Activated naive CD4-positive, alpha-beta T cell treated with anti-CD3 and anti-CD28 coated beads, Interleukin-2, amount 50 U/mL, for 16 hours (primary cell): ENCODE results near the gene PHF14.

Source experiments
- DNase-seq: peaks from one replicate; pipeline ENCODE4 v3.0.0-alpha.2; 2020

PHF14 gene

GRCh38 chr7:11120675-11121220, 147.1 kb downstream of the PHF14 start:
- DNase-seq, result no peak

DNA sequence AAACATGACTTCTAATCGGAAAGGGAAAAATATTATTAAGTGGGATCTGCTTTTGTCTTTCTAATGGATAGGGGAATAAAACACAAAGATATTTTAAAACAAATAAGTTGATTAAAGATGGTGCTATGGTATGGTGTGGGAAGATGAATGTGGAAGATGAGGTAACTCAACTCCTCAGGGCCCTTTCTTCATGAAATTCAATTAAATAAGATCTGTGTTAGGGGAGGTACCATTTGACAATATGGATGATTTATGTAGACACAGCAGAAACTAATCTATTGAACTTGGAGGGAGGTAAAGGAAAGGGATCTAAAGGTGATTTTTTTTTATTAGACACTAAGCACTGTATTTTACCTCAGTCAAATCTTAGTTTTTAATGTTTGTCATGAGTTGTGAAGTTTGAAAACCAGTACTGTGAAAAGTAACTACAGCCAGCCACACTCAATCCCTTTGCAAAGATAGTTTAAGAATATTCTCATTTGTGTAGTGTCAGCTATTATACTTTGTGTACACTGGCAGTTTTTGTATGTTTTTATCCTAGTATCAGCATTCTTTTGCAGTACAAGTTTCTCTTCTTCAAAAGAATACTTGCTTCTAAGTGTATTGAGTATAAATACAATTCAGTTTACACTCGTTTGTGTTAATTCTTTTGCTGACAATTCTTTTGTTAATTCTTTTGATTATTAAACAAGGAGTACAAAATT, 151.3 kb downstream of the PHF14 start:
- DNase-seq, result no peak

DNA sequence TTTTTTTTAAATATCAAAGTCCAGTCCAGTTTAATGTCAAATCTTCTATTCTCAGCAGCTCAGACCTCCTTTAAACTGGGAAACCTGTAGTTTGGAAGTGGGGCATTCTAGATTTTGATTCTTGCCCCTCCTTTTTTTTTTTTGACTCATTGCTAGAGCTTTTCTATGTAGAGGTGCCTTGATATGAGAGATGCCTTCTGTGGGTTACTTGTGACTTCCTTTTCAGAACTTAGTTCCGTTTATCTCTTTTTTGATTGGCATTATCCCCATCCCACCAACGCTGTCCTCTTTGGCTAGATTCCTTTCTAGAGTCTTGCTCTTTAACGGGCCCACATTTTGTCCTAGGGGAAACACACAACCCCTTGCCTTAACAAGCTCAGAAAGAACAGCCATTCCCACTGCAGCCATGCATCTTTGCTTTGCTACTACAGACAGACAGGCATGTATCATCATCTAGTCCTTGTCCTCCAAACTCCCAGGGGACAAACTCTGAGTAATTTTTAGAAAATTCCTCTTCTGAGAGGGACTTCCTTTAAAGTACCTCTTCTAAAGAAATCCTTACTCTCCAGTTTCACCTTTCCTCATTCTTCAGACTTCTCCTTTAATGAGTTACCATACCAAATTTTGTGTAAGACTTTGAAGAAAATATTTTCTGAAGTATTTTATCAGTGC, 153.6 kb downstream of the PHF14 start:
- DNase-seq, result no peak

GRCh38 chr7:11127988-11128387, 154.3 kb downstream of the PHF14 start:
- no peak for DNase-seq

DNA sequence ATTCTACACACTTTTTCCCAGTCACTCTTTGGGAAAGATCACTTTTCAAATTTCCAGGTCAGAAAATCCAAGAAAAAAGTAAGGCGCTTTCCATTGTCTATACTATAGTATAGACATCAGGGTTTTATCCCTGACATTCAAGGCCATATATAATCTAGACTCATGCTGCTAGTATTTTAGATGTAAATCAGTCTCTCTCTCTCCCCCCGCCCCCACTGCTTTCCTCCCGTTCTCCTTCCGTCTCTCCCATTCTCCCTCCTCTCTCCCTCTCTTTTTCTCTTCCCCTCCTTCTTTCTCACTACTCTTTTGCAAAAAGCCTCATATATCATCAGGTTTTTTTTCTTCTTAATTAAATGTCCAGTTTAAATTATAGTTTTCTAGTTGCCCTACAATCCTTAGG, 154.8 kb downstream of the PHF14 start:
- no peak for DNase-seq

GRCh38 chr7:11130012-11130411, 156.3 kb downstream of the PHF14 start:
- no peak for DNase-seq

DNA sequence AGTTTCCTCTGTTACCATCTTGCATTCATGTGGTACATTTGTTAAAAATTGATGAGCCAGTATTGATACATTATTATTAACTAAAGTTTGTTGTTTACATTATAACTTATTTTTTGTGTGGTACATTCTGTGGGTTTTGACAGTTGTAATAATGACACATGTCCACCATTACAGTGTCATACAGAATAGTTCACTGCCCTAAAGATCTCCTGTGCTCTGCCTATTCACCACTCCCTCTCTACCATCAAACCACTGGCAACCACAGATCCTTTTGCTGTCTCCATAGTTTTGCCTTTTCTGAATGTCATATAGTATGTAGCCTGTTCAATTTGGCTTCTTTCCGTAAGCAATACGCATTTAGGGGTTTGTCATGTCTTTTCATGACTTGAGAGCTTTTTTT, 156.9 kb downstream of the PHF14 start:
- no peak for DNase-seq

GRCh38 chr7:11133436-11133959, 159.8 kb downstream of the PHF14 start:
- no peak for DNase-seq

GRCh38 chr7:11135573-11135972, 161.9 kb downstream of the PHF14 start:
- no peak for DNase-seq

- DNase-seq, result no peak
Observed at GRCh38 chr7:11141541-11141940, 167.9 kb downstream of the PHF14 start.

- DNase-seq, result no peak
Observed at GRCh38 chr7:11153694-11154093, 180.0 kb downstream of the PHF14 start.

DNA sequence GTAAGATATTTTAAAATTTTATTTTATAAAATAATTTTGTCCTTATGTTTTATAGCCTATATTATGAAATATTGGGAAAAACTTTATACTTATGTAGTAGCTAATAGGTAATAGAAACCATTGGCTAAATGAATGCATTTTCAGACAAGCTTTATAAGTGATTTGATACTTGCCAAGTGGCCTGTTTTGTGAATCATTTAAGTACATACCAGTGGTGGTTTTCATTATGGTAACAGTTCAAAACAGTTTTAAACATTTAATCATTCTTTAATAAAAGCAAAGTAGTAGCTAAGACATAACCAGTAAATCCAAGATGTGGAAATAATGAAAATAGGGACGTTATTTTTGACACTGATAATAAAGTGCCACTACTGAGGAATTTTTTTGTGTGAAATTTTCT, 182.2 kb downstream of the PHF14 start:
- DNase-seq, result no peak

GRCh38 chr7:11161499-11161898, 187.8 kb downstream of the PHF14 start:
- no peak for DNase-seq

- DNase-seq, result no peak
Observed at GRCh38 chr7:11163220-11163619, 189.5 kb downstream of the PHF14 start.

DNA sequence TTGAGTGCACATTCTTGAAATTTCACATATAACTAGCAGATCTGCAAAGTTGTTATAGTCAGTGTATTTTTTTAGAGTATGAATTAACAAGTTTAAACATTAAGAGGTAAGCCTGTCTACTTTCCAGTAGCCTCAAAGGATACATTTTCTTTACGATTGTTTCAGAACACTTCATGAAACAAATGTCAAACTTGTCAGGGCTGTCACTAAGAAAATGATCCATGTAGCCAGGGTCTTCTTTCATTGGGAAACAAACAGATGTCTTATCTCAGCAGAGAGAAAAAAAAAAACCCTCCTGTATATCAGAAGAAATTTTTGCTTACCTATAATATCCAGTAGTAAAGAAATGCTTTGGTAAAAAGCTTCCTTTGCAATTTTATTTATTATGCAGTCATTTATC, 192.4 kb downstream of the PHF14 start:
- no peak for DNase-seq

DNA sequence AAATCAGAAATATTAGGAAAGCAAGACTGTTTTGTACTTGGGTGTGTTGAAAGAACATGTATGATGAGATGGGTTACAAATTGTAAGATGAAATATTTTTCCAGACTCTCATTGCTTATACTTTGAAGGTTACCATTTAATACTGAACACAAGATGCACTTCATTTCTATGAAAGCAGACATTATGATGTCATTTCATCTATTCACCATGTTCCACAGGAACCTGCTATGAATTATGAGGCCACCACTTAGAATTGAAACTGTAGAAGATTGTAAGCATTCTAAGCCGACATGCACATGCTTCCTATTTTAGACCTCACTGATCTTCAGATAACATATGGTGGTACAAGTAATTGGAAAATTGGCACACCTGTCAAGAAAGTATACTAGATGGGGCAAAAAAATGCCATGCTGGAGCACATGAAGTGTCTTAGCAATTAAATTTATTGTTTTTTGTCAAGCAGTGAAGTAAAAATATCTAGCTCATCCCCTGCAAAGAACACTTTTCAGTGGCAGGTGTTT, 195.0 kb downstream of the PHF14 start:
- DNase-seq, result no peak

- no peak for DNase-seq
Observed at GRCh38 chr7:11170175-11170574, 196.5 kb downstream of the PHF14 start.

DNA sequence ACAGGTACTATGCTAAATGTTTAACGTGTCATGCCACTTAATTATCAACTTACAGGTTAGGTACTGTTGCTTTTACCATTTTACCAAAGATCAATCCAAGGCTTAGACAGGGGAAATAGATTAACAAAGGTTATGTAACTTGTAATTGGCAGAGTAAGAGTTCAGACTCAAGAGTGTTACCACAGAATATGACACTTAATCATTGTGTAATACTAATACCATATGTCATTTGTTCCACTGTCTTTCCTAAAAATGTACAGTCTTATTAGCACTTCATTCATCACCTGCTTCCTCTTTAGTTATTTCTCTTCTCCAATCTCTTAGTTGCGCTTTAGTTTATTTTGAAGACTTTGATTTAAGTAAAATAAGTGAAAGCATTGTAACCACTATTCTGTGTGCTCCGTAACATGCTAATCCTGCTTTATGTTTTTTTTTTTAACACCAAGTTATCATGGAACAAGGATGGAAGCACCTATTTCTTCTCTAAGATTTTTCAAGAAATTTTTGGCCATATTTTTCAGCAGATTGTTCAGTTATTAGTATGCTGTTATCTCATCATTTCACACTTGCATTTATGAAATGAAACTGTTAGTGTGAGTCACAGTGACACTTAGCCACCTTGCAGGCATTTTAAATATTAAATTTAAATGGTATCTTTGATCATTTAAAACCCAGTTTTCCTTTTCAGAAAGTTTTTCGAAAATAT, 197.3 kb downstream of the PHF14 start:
- no peak for DNase-seq

DNA sequence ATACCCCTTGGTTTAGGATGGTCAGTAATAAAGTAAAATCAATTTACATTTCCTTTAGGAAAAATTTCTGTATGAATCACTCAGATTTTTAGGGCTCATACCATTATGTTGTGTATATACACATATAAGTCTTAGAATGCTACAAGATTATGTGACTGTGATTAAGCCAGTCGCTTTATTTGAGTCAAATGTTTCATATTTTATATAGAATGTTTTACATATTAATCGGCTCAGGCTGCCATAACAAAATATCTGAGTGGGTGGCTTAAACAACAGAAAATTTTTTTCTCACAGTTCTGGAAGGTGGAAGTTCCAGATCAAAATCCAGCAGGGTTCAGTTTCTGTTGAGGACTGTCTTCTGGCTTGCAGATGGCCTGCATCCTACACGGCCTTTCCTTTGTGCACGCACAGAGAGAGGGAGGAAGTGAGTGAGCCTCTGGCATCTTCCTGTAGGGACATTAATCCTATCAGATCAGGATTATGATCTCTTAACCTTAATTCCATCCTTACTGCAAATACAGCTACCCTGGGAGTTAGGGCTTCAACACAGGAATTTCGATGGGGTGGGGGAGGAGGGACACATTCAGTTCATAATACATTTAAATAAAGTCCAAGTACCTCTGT, 198.0 kb downstream of the PHF14 start:
- no peak for DNase-seq

DNA sequence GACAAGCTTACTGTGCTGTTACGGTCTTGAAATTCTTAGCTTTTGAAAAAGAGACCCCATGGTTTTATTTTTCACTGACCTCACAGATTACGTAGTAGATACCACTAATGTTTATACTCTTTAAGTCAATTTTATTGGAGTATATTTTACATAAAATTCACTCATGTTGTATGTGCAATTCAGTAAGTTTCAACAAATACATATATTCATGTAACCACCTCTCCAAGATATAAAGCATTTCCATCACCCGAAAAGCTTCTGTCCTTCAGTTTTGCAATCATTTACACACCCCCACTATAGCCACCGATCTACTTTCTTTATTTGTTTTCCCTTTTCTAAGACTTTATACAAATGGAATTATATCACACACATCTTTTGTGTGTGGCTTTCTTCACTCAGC, 199.2 kb downstream of the PHF14 start:
- no peak for DNase-seq

DNA sequence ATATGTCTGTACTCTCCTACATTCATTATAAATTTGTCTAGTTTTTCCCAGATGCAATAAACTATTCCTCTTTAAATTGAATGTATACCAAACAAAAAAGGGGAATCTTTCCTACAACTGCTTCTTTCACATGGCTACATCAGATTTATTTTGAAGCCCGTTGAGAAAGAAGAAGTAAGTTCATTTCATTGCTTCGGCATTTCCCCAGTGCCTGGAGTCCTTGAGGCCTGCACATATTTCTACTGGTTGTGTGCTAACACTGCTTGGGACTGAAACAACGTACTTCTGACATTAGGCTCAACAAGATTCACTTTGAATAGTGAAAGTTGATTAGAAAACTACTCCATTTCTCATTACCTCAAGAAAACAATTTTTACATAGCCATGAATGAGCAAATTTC, 201.7 kb downstream of the PHF14 start:
- DNase-seq, result no peak

GRCh38 chr7:11175887-11176286, 202.2 kb downstream of the PHF14 start:
- DNase-seq, result no peak

DNA sequence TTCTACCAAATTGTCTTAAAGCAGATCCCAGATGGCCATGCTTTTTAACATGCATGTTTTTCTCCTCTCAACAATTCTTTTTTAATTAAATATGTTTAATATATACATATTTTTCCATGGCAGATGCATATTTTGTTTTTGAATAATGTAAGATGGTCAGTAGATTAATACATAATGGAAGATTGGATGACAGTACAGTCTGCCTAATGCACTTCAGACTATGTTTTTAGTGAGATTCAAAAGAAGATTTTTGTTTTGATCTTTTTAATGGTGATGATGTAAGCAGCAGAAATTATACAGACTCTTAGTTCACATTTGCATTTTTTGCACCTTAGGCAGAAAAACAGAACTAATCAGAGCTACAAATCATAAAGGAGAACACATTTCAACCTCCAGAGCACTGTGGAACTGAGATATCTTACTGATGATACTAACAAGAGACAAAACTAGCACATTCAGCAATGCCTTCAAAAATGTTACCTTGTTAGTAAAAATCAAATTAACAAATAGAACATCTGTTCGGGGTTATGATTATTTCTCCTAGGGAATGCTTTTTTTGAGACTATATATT, 203.4 kb downstream of the PHF14 start:
- no peak for DNase-seq
